GM18909 (cell line): ENCODE data around the gene TRMT2A.

Experiments
- ATAC-seq: cut with Tn5 transposase; IDR thresholded peaks from one replicate; pipeline ENCODE4 v1.9.1; 2021; ENCODE audit warnings: mild to moderate bottlenecking; ENCODE audit not compliant: unreplicated experiment, poor library complexity

Gene TRMT2A

DNA sequence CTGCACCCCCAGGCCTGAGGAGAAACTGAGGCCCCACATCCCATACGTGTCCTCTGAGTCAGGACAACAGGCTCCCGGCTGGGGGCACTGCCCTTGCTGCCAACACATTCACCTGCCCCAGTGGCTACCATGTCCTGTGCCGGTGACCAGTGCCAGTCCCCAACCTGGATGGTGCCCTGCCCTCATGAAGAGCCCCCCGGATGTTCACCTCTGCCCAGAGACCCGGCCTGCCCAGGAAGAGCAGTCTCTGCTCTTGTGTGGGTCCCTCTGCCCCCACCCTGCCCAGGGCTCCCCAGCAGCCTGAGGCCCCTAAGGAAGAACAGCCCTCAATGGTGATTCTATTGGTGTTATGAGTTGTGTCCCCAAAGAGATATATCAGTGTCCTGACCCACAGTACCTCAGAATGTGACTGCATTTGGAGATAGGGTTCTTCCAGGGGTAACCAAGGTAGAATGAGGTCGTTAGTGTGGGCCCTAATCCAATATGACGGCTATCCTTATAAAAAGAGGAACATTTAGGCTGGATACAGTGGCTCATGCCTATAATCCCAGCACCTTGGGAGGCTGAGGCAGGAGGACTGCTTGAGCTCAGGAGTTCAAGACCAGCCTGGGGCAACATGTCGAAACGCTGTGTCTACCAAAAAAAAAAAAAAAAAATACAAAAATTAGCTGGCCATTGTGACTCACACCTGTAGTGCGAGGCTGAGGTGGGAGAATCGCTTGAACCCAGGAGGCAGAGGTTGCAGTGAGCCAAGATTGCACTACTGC lies 50.2 kb downstream of the TRMT2A start:
- no peak for ATAC-seq

GRCh38 chr22:20065896-20066616 lies 51.0 kb downstream of the TRMT2A start:
- ATAC-seq: no peak

- no peak for ATAC-seq
These were observed 52.3 kb downstream of the TRMT2A start for GRCh38 chr22:20064545-20065262.

DNA sequence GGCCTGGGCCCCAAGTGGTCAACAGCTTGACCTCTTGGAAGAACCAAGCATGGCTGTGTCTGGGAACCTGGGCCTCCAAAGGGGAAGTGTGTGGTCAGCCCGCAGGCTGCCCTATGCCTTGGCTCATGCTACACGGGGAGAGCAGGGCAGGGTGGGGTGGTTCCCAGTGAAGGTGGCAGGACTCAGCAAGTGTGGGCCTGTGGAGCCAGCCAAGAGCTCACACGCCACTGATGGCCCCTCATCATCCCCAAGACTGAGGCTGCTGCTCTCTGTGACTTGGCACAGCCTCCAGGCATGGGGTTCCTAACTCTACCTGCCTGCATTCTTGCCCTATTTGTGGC lies 52.9 kb downstream of the TRMT2A start:
- no peak for ATAC-seq

GRCh38 chr22:20063271-20064139 lies 53.5 kb downstream of the TRMT2A start:
- no peak for ATAC-seq

DNA sequence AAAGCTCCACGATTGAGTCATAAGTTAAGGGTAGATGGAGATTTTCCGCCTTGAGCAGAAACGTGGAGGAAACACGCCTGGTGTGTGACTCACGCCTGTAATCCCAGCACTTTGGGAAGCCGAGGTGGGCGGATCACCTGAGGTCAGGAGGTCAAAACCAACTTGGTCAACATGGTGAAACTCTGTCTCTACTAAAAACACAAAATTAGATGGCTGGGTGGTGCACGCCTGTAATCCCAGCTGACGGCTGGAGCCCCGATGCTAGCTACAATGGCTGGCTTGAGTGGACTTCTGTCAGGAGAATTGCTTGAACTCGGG lies 54.3 kb downstream of the TRMT2A start:
- no peak for ATAC-seq

DNA sequence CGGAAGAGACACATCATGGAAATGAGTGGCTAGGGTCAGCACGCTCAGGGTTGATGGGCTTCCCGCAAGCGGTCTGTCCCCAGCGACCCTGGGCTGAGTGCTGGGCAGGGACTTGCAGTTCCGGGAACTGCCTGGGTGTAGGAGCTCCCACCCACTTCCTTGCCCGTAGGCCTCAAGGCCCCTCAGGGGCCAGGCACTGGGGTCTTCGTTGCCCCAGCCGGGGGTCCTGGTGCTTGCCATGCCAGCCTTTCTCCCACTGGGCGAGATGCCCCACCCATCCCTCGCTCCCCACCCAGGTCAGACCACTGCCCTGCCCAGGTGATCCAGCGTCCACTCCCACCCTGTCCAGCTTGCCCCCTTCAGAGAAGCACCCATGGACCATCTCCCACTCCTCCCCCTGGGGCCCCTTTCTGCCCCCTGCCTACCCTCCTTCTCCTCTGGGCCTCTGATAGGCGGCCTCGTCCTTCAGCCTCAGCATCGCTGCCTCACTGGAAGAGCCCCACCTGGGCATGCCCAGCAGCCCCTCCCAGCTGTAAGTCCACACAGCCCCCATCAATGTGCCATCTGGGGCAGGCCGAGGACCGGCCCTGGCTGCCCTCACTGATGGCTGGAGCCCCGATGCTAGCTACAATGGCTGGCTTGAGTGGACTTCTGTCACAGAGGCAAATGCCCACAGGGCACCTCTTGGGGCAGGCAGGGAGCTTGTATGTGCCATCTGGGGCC lies 54.8 kb downstream of the TRMT2A start:
- no peak for ATAC-seq
